LNCAP (cell line): ENCODE data around the gene CD226.

Experiments used
- TF ChIP-seq, protein P1 (sequence below): fragments of 450-650 bp; IDR thresholded peaks from 2 replicates; pipeline ENCODE4 v1.5.1; 2017; ENCODE audit warnings: mild to moderate bottlenecking

Gene CD226

DNA sequence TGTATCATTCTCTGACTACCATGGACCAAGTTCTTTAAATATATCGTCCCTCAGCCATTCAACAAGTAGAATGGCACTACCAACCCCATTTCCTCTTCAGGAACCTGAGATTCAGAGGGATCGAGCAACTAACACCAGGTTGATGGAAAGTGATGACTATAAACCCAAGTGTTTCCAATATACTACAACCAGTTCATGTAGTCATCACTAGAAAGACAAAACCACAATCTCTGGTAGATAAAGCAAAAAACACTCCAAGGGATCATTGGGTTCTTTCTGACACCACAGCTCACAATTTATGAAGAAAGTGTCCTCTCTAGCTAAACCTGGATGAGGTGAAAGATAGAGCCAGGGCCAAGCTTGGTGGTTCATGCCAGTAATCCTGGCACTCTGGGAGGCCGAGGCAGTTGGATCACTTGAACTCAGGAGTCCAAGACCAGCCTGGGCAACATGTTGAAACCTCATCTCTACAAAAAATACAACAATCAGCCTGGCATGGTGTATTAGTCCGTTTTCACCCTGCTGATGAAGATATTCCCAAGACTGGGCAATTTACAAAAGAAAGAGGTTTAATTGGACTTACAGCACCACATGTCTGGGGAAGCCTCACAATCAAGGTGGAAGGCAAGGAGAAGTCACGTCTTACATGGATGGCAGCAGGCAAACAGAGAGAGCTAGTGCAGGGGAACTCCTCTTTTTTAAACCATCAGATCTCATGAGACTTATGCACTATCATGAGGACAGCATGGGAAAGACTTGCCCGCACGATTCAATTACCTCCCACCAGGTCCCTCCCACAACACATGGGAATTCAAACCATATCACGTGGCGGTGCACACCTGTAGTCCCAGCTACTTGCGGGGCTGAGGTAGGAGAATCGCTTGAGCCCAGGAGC, 2.2 kb downstream of the CD226 start:
- TF ChIP-seq, protein P1, sequence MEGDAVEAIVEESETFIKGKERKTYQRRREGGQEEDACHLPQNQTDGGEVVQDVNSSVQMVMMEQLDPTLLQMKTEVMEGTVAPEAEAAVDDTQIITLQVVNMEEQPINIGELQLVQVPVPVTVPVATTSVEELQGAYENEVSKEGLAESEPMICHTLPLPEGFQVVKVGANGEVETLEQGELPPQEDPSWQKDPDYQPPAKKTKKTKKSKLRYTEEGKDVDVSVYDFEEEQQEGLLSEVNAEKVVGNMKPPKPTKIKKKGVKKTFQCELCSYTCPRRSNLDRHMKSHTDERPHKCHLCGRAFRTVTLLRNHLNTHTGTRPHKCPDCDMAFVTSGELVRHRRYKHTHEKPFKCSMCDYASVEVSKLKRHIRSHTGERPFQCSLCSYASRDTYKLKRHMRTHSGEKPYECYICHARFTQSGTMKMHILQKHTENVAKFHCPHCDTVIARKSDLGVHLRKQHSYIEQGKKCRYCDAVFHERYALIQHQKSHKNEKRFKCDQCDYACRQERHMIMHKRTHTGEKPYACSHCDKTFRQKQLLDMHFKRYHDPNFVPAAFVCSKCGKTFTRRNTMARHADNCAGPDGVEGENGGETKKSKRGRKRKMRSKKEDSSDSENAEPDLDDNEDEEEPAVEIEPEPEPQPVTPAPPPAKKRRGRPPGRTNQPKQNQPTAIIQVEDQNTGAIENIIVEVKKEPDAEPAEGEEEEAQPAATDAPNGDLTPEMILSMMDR: no peak

DNA sequence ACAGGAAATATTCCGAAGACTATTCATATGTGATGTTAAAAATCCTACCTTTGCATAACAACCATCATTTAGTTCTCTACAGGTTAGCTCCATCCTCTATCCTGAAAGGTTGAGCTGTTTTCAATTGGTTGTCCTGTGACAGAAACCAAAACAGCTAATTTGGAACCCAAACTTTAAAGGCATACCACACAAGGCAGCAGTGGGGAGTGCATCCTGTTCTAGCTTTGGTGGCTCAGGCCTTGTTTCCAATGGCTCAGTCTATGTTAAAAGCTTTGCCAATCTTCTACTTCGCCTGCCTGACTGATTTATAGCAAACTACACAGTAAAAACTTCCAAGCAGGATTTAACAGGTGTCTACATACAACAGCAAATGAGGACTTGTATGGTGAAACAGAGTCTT, 3.2 kb downstream of the CD226 start:
- TF ChIP-seq, protein P1: no peak

DNA sequence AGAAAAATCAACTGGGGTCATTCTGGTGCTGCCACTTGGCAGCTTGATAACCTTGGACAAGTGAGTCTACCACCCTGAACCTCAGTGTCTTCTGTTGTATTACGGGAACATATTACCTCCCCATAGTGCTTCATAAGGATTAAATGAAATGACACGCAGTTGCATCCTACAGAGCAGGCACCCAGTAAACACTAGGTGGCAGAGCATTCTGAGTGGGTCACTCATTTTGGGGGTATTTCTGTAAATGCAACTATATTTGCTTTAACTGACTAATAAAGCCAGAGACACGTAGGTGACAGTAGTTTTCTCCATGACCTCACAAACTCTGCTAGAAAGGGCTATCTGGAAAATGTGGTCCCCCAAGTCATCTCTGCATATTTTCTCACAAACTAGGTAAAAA, 4.7 kb downstream of the CD226 start:
- TF ChIP-seq, protein P1: peak; percentile 7; the same call in 1 of the 2 replicates

DNA sequence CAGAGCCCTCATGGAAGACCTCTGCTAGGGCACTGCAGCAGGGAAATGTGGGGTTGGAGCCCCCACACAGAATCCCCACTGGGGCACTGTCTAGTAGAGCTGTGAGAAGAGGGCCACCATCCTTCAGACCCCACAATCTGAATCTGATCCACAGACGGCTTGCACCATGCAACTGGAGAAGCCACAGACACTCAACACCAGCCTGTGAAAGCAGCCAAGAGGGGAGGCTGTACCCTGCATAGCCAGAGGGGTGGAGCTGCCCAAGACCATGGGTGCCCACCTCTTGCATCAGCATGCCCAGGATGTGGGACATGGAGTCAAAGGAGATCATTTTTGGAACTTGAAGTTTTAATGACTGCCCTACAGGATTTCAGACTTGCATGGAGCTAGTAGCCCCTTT, 6.5 kb downstream of the CD226 start:
- TF ChIP-seq, protein P1: no peak

DNA sequence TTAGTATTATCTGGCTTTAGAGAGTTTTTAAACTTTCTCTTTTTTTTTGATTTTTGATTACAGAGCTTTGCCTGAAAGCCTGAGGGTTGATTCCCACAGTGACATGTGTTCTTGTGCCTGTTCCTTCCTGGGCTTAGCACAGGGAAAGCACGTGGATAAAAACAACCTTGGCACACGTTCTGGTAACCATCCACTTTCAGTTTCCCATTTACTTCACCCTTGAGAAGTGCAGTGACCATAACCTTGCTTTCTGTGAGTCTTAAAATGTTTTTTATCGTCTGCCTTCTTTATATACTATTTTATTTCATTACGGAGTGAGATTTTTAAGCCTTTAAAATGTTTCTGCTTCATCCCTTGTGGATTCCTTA, 11.5 kb downstream of the CD226 start:
- TF ChIP-seq, protein P1: no peak

DNA sequence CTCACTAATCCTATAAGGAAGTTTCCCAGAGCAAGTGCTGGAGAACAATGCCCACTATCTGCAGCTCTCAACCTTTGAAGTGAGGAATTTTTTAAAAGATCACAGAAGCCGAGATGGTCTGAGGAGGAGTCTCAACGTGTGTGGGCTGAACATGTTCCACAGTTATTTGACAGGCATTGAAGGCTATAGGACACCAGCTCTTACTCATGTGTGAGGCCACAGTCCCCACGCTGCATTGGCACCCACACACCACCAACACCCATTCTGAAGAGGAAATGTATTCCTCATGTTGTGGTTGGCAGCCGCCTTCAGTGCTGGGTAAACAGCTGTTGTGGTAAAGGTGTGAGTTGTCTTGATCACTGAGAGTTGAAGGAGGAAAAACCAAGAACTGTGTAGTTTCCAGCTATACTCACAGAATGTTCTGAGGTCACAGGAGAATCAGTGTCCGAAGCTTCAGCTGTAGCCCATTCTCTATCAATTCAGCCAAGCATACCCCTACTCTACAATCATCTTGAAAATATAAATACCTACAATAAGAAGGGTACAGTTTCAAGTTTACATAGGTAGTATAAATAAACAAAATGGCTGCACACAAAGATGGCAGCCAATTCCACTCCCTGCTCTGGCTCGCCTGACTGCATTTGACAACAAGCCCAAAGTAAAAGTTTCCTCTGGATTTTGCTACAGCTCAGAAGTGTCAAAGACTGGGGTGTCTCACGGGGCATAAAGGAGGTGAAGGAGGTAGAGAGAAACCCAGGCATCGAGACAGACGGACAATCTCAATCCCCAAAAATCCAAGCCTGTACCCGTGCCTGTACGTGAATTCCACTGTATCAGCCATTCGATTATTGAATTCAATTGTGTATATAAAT, 12.1 kb downstream of the CD226 start:
- TF ChIP-seq, protein P1: no peak

DNA sequence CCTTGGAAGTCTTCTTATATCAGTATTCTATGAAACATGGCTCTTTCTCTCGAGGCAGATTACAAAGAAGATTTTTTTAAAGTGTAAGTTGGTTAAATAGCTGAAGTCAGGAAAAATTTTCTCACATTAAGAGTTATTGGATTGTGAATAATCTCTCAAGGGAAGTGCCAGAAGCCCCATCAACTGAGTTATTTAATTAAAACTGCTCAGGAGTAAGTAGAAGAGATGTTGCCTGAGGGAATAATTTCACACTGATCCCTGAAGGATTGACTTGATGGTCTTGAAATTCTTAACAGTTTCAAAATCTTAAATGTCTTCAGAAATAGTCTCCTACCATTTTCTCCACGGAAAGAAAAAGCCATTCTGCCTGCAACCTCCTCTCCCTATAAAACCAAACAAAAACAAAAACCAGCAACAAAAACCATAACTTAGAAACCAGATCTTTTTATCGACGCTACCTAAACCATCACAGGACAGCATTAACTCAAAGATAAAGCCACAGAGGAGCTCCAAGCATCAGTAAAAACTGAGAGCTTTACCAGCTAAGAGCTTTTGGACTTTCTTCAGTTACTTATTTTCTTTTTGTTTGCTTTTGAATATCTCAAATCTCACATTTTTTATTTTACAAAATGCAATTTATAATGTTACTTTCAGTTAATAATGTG, 12.9 kb downstream of the CD226 start:
- TF ChIP-seq, protein P1: no peak
